ENCODE measurements around the gene ADRB1. TPM values are rescaled to one million over a fixed set of nuclear protein-coding genes. Genes with fewer than 3 reads are reported as not detected.

Gene ADRB1
- polyA plus RNA-seq, 1 of the 3 experiments (the other 2 are of a cell fraction), result not detected

- TF ChIP-seq TCF12 (IDR thresholded peaks at IDR 0.05) (no peak), GABPA (IDR thresholded peaks at IDR 0.05; ENCODE audit: low read depth) (no peak), YY1 (IDR thresholded peaks at IDR 0.05; ENCODE audit: low read depth) (no peak)
- H3K9me3 ChIP-seq, result no peaks in the 10 kb centered on the region; the same call in 1 of the 2 replicates
- H3K4me1 ChIP-seq (ENCODE audit: control insufficient read depth in 1 of 2, insufficient read depth in 2 of 2, low read depth in 1 of 2, low read length in 1 of 2), result no peaks in the 10 kb centered on the region
- no peak overlapping the region for H2AFZ ChIP-seq (ENCODE audit: low read depth)
- no peaks in the 10 kb centered on the region for H3K79me2 ChIP-seq (ENCODE audit: insufficient read depth)
- 77% methylated on average over 9 of the region's 9 CpGs for WGBS (ENCODE audit: low lambda C conversion rate)
- H3K27me3 ChIP-seq (ENCODE audit: insufficient read depth), result no peaks in the 10 kb centered on the region; the same call in 1 of the 2 replicates
- DNase-seq, result no peak
- no peak overlapping the region for H3K27ac ChIP-seq (ENCODE audit: low read depth in 2 of 2, low read length in 1 of 2)
- H3K4me3 ChIP-seq (ENCODE audit: low read depth in 2 of 2, low read length in 1 of 2), result no peak overlapping the region
- no peak overlapping the region for H3K4me2 ChIP-seq
- ChIA-PET CTCF (interaction anchor here (1.2 kb wide), 1 partner anchor 11 kb away, joined by 4 read pairs; no protein-coding TSS in a partner anchor), POLR2A (no interaction called here)
- no peaks in the 10 kb centered on the region for H3K36me3 ChIP-seq (replicated peaks in 1 of 2; ENCODE audit: control insufficient read depth in 1 of 2, insufficient read depth in 2 of 2, low read length in 1 of 2)
- no peaks in the 10 kb centered on the region for H3F3A ChIP-seq (replicated peaks; ENCODE audit: insufficient read depth)
- H3K9me2 ChIP-seq, result no peaks in the 10 kb centered on the region
- H3K9ac ChIP-seq, result no peak overlapping the region
- no peaks in the 10 kb centered on the region for H4K20me1 ChIP-seq (ENCODE audit: insufficient read depth)
Measured at GRCh38 chr10:114061789-114062188, 18.1 kb downstream of the ADRB1 start.

DNA sequence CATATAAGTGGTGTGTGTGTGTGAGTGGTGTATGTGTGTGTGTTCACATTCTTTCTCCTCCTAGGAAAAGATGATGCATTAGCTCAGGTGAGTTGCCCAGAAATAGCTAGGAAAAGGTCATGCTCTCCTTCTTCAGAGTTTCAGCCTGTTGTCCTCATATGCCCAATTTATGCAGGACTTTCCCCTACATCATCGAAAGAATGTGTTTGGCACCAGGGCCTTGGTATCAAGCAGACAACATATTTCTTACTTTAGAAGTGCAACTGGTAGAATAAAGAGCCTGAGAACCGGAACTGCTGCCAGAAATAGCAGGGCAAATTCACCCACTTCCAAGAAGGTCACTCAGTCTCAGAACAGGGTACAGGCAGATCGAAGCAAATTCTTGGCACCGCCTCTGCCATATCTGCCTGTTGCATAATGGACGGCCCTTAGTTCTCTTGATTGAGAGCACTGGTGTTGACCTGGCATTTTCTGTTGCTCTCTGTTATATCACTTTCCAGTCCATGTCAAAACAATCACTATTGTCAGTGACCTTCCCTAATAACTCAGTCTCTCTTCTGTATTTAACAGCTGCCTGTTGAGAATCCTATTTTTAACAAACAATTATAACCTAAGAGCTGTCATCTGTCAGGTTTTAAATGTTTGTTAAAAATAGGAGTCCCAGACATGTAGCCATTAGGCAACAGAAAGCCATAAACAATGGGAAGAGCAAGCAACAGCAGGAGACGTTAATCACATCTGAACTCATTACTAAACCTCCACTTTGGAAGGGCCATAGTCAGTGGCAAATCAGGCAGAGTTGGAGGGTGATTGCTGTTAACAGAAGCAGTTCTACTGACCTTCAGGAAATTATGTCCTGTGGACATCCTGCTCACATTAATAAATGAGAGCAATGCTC lies 20.7 kb downstream of the ADRB1 start:
- Histone ChIP-seq H3K4me3 (ENCODE audit: low read depth in 2 of 2, low read length in 1 of 2) (no peak overlapping the region), H3K9me2 (no peaks in the 10 kb centered on the region), H3K9me3 (no peaks in the 10 kb centered on the region), H3K27me3 (ENCODE audit: insufficient read depth) (no peaks in the 10 kb centered on the region), H4K20me1 (ENCODE audit: insufficient read depth) (no peaks in the 10 kb centered on the region), H3F3A (replicated peaks; ENCODE audit: insufficient read depth) (no peaks in the 10 kb centered on the region), H3K79me2 (ENCODE audit: insufficient read depth) (no peaks in the 10 kb centered on the region), H3K27ac (ENCODE audit: low read depth in 2 of 2, low read length in 1 of 2) (no peak overlapping the region), H3K4me2 (no peak overlapping the region), H3K36me3 (replicated peaks in 1 of 2; ENCODE audit: control insufficient read depth in 1 of 2, insufficient read depth in 2 of 2, low read length in 1 of 2) (no peaks in the 10 kb centered on the region), H3K9ac (no peak overlapping the region), H3K4me1 (ENCODE audit: control insufficient read depth in 1 of 2, insufficient read depth in 2 of 2, low read depth in 1 of 2, low read length in 1 of 2) (peaks cover 0 to 7% of the 10 kb centered on the region in 2 experiments; a peak in 1 of 4 replicates), H2AFZ (ENCODE audit: low read depth) (no peak overlapping the region)
- ChIA-PET POLR2A (no interaction called here), CTCF (interaction anchor here (1.7 kb wide), 2 partner anchors 31 to 39 kb away, joined by 4 read pairs; no protein-coding TSS in a partner anchor)
- no peak for DNase-seq
- no peak for TF ChIP-seq TEAD4 (IDR thresholded peaks at IDR 0.05; ENCODE audit: borderline replicate concordance, insufficient read depth)
- no peak for TF ChIP-seq MXI1 (IDR thresholded peaks at IDR 0.05; ENCODE audit: low read depth, low read length)
- 62% methylated on average over 6 of the region's 6 CpGs for WGBS (ENCODE audit: low lambda C conversion rate)

- H3K4me1 ChIP-seq (ENCODE audit: control insufficient read depth in 1 of 2, insufficient read depth in 2 of 2, low read depth in 1 of 2, low read length in 1 of 2), result peaks cover 0 to 7% of the 10 kb centered on the region in 2 experiments; a peak in 1 of 4 replicates
- H3K27ac ChIP-seq (ENCODE audit: low read depth in 2 of 2, low read length in 1 of 2), result no peak overlapping the region
- no peak for DNase-seq
- H3K9me2 ChIP-seq, result no peaks in the 10 kb centered on the region
- no peaks in the 10 kb centered on the region for H3K27me3 ChIP-seq (ENCODE audit: insufficient read depth)
- H3K9ac ChIP-seq, result no peak overlapping the region
- no peaks in the 10 kb centered on the region for H4K20me1 ChIP-seq (ENCODE audit: insufficient read depth)
- no peak overlapping the region for H2AFZ ChIP-seq (ENCODE audit: low read depth)
- H3K4me2 ChIP-seq, result no peak overlapping the region
- no peaks in the 10 kb centered on the region for H3K36me3 ChIP-seq (replicated peaks in 1 of 2; ENCODE audit: control insufficient read depth in 1 of 2, insufficient read depth in 2 of 2, low read length in 1 of 2)
- no peaks in the 10 kb centered on the region for H3K79me2 ChIP-seq (ENCODE audit: insufficient read depth)
- POLR2A ChIA-PET, result no interaction called here
- no peak overlapping the region for H3K4me3 ChIP-seq (ENCODE audit: low read depth in 2 of 2, low read length in 1 of 2)
- TF ChIP-seq USF2 (IDR thresholded peaks at IDR 0.05; ENCODE audit: borderline replicate concordance, low read depth, low read length) (no peak), TAF1 (IDR thresholded peaks at IDR 0.05; ENCODE audit: borderline replicate concordance, low read depth, low read length) (no peak), RAD21 (IDR thresholded peaks at IDR 0.05; ENCODE audit: low read length) (no peak), EZH2phosphoT487 (IDR thresholded peaks at IDR 0.05; ENCODE audit: borderline replicate concordance, low read depth) (no peak), RFX5 (IDR thresholded peaks at IDR 0.05; ENCODE audit: low read length) (no peak), TEAD4 (IDR thresholded peaks at IDR 0.05; ENCODE audit: borderline replicate concordance, insufficient read depth) (no peak), JUND (IDR thresholded peaks at IDR 0.05) (no peak), FOXM1 (IDR thresholded peaks at IDR 0.05; ENCODE audit: low read depth) (no peak), SMC3 (IDR thresholded peaks at IDR 0.05; ENCODE audit: low read depth, low read length) (no peak), MEF2A (IDR thresholded peaks at IDR 0.05; ENCODE audit: borderline replicate concordance, low read depth) (no peak), GABPA (IDR thresholded peaks at IDR 0.05; ENCODE audit: low read depth) (no peak)
- TF ChIP-seq, protein P1, sequence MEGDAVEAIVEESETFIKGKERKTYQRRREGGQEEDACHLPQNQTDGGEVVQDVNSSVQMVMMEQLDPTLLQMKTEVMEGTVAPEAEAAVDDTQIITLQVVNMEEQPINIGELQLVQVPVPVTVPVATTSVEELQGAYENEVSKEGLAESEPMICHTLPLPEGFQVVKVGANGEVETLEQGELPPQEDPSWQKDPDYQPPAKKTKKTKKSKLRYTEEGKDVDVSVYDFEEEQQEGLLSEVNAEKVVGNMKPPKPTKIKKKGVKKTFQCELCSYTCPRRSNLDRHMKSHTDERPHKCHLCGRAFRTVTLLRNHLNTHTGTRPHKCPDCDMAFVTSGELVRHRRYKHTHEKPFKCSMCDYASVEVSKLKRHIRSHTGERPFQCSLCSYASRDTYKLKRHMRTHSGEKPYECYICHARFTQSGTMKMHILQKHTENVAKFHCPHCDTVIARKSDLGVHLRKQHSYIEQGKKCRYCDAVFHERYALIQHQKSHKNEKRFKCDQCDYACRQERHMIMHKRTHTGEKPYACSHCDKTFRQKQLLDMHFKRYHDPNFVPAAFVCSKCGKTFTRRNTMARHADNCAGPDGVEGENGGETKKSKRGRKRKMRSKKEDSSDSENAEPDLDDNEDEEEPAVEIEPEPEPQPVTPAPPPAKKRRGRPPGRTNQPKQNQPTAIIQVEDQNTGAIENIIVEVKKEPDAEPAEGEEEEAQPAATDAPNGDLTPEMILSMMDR (IDR thresholded peaks at IDR 0.05), result no peak
- TF ChIP-seq, protein P2, sequence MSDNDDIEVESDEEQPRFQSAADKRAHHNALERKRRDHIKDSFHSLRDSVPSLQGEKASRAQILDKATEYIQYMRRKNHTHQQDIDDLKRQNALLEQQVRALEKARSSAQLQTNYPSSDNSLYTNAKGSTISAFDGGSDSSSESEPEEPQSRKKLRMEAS (IDR thresholded peaks at IDR 0.05; ENCODE audit: low read depth), result no peak
- no peaks in the 10 kb centered on the region for H3K9me3 ChIP-seq
- WGBS (ENCODE audit: low lambda C conversion rate), result 61% methylated on average over 3 of the region's 3 CpGs
- no peaks in the 10 kb centered on the region for H3F3A ChIP-seq (replicated peaks; ENCODE audit: insufficient read depth)
- CTCF ChIA-PET, result interaction anchor here (1.7 kb wide), 2 partner anchors 30 to 38 kb away, joined by 4 read pairs; no protein-coding TSS in a partner anchor
Measured at GRCh38 chr10:114065049-114065435, 21.4 kb downstream of the ADRB1 start.

Data from SK-N-SH (cell line).